BJ (cell line): ENCODE measurements around the gene HNRNPH3. TPM values are rescaled to one million over a fixed set of nuclear protein-coding genes. Genes with fewer than 3 reads are reported as not detected.
"Not testable (repeated sequence)": the region's sequence is repeated elsewhere in the genome, so short reads cannot be mapped to it uniquely, and the experiment has no call there.

ENCODE experiments used
- CTCF ChIA-PET: fragments of 350-600 bp; formaldehyde crosslinking; extraction: SDS; loops from one replicate; lab custom pipeline; 2021; ENCODE audit warnings: antibody characterized with exemption, inconsistent platforms; lab: Yijun Ruan, JAX
- POLR2A ChIA-PET: fragments of 300-600 bp; sonication (Branson Sonifier 250); formaldehyde crosslinking; extraction: SDS; loops from one replicate; lab custom pipeline; 2021; ENCODE audit warnings: antibody characterized with exemption; lab: Charles Lee
- DNase-seq: peaks from one replicate; pipeline ENCODE4 v3.0.0-alpha.2; 2011; ENCODE audit warnings: low read depth
- H3K27me3 ChIP-seq: 2 replicates; pipeline ENCODE4 v1.6.0; 2011; ENCODE audit warnings: low read length; ENCODE audit not compliant: control insufficient read depth, insufficient read depth
- H3K36me3 ChIP-seq: 2 replicates; pipeline ENCODE4 v1.5.1; 2011; ENCODE audit warnings: low read length; ENCODE audit not compliant: control insufficient read depth, insufficient read depth
- H3K4me3 ChIP-seq: 2 replicates; pipeline ENCODE4 v1.5.1; 2011; ENCODE audit warnings: low read depth, mild to moderate bottlenecking, control low read depth, low read length
- polyA plus RNA-seq: library from polyadenylated mRNA; depleted of rRNA; stranded (reverse); fragments of >200 nt; gene quantifications from 2 replicates; pipeline ENCODE4 v1.2.3, GENCODE V29; 2011
- TF ChIP-seq, protein P1 (sequence below): IDR thresholded peaks from 2 replicates; pipeline ENCODE4 v1.5.1; 2011; ENCODE audit warnings: low read depth, mild to moderate bottlenecking, control low read depth, inconsistent platforms, low read length, moderate library complexity; ENCODE audit not compliant: insufficient read depth

The HNRNPH3 gene
- polyA plus RNA-seq, 1 experiment = 27.7 TPM

DNA sequence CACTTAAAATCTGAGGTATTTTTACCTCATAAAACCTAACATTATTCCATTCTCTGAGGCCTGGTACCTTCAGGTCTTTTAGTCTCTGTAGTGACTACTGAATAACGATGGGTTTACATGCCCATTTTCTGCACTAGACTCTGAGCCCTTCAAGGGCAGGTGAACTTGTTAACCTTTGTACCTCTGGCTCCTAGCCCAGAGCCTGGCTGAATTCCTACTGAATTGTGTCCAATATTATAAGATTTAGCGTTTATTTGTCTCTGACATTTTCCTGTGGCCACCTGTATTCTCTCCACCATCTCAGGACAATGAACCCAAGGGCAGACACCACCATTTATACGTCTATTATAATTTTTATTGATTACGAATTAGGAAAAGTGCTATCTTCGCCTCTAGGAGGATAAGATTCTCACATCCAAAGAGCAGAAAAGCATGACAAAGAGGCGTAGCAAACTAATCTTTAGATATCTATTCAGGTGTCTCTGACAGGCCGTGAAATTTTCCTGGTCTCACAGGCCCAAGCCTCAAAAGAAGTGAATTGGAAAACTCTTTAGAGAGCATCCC lies 27.9 kb upstream of the HNRNPH3 start:
- DNase-seq = no peak
- H3K27me3 ChIP-seq = no peaks in the 10 kb centered on the region
- no peak overlapping the region for H3K4me3 ChIP-seq
- no peaks in the 10 kb centered on the region for H3K36me3 ChIP-seq
- TF ChIP-seq, protein P1, sequence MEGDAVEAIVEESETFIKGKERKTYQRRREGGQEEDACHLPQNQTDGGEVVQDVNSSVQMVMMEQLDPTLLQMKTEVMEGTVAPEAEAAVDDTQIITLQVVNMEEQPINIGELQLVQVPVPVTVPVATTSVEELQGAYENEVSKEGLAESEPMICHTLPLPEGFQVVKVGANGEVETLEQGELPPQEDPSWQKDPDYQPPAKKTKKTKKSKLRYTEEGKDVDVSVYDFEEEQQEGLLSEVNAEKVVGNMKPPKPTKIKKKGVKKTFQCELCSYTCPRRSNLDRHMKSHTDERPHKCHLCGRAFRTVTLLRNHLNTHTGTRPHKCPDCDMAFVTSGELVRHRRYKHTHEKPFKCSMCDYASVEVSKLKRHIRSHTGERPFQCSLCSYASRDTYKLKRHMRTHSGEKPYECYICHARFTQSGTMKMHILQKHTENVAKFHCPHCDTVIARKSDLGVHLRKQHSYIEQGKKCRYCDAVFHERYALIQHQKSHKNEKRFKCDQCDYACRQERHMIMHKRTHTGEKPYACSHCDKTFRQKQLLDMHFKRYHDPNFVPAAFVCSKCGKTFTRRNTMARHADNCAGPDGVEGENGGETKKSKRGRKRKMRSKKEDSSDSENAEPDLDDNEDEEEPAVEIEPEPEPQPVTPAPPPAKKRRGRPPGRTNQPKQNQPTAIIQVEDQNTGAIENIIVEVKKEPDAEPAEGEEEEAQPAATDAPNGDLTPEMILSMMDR = no peak
- CTCF ChIA-PET = interaction anchor here (0.7 to 4.9 kb wide), 4 partner anchors 10 to 449 kb away, joined by 3 to 93 read pairs (median 16); no protein-coding TSS in a partner anchor
- POLR2A ChIA-PET = no interaction called here

DNA sequence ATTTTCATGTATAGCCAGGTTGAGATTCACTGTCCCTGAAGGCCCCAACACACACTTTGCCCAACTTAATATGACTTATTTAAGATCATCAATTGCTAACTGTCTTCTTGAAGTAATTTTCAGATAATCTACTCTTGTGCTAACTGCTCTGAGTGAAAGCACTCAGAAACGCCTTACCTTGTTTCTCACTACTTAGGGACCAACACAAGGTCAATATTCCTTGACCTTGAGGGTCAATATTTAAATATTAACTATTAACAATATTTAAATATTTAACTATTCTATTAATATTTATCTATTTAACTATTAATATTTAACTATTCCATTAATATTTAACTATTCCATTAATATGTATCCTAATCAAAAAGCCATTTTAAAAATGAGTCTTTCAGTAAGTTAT lies 26.0 kb upstream of the HNRNPH3 start:
- POLR2A ChIA-PET = no interaction called here
- H3K27me3 ChIP-seq = no peaks in the 10 kb centered on the region
- no peak for DNase-seq
- no peaks in the 10 kb centered on the region for H3K36me3 ChIP-seq
- CTCF ChIA-PET = interaction anchor here (0.6 to 1.4 kb wide), 4 partner anchors 18 to 605 kb away, joined by 3 to 4 read pairs (median 4); no protein-coding TSS in a partner anchor
- H3K4me3 ChIP-seq = no peak overlapping the region
- TF ChIP-seq, protein P1 = no peak

DNA sequence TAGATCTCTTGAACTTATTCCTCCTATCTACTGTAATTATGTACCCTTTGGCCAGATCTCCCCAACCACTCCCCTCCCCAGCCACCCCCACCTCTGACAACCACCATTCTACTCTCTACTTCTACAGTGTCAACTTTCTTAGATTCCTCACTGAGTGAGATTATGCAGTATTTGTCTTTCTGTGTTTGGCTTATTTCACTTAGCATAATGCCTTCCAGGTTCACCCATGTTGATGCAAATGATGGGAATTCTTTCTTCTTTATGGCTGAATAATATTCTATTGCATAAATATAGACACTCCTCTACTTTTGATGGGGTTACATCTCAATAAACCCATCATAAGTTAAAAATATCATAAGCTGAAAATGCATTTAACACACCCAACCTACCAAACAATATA lies 21.3 kb upstream of the HNRNPH3 start:
- Histone ChIP-seq H3K4me3 (no peak overlapping the region), H3K36me3 (no peaks in the 10 kb centered on the region), H3K27me3 (no peaks in the 10 kb centered on the region)
- TF ChIP-seq, protein P1 = no peak
- ChIA-PET POLR2A (no interaction called here), CTCF (no interaction called here)
- DNase-seq = no peak

DNA sequence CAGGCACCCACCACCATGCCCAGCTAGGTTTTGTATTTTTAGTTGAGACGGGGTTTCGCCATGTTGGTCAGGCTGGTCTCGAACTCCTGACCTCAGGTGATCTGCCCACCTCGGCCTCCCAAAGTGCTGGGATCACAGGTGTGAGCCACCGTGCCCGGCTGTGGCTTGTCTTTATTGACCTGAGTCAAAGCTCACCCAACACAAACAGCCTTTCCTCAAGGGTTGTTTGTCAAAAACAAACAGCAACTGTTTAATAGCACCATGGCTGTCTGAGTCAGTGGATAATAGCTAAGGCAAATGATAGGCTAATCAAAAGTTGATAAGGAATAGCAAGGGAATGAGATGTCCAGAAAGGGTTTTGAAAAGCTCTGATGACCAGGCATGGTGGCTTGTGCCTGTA lies 16.9 kb upstream of the HNRNPH3 start:
- DNase-seq, H3K27me3 ChIP-seq, H3K4me3 ChIP-seq, H3K36me3 ChIP-seq: not testable (repeated sequence)
- ChIA-PET CTCF (interaction anchor here (0.7 to 4.6 kb wide), 3 partner anchors 12 to 140 kb away, joined by 3 to 25 read pairs (median 3); no protein-coding TSS in a partner anchor), POLR2A (interaction anchor here (0.7 kb wide), 1 partner anchor 17 kb away, joined by 7 read pairs; no protein-coding TSS in a partner anchor)

DNA sequence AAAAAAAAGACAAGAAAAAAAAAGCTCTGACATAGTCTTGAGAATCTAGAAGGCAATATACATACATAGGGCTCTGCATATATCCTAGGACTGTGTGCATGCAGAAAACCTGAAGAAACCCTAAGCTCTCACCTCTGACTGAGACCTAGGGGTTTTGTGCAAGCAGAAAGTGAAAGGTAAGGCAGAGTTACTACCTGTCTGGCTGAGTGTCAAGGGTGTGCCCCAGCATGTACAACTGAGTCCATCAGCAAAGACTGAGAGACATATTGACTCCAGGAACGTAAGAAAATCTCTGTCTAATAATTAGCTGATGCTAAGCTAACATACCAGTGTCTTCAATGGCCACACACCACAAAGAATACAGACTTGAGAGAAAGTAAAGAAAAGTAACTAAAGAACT lies 16.3 kb upstream of the HNRNPH3 start:
- TF ChIP-seq, protein P1 = no peak
- CTCF ChIA-PET = interaction anchor here (0.6 to 4.6 kb wide), 4 partner anchors 10 to 103 kb away, joined by 3 to 25 read pairs (median 3); no protein-coding TSS in a partner anchor
- no peak for DNase-seq
- Histone ChIP-seq H3K36me3 (no peaks in the 10 kb centered on the region), H3K4me3 (no peak overlapping the region), H3K27me3 (no peaks in the 10 kb centered on the region)
- POLR2A ChIA-PET = interaction anchor here (0.7 kb wide), 1 partner anchor 16 kb away, joined by 7 read pairs; no protein-coding TSS in a partner anchor
